NCI-H774 (cell line): ENCODE data around the gene ZPBP2.
"Not testable (repeated sequence)": the region's sequence is repeated elsewhere in the genome, so short reads cannot be mapped to it uniquely, and the experiment has no call there.

Experiments
- DNase-seq: peaks from one replicate; lab custom pipeline; 2025; lab: John Stamatoyannopoulos, UW

ZPBP2 gene

DNA sequence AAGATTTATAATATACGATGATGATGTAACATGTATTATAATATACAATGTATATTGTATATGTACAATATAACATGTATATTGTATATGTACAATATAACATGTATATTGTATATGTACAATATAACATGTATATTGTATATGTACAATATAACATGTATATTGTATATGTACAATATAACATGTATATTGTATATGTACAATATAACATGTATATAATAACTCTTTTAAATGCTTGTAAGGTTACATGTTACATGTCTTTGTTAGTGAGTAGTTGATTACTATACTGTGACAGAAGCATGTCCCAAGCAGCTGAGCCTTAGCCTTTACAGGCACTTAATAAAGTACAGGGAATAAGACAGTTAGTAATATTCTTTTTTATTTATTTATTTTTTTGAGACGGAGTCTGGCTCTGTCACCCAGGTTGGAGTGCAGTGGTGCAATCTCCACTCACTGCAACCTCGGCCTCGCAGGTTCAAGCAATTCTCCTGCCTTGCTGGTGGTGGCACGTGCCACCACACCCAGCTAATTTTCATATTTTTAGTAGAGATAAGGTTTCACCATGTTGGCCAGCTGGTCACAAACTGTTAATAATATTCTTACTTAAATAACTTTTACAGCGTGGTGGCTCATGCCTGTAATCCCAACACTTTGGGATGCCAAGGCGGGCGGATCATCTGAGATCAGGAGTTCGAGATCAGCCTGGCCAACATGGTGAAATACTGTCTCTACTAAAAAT, 11.9 kb upstream of the ZPBP2 start:
- DNase-seq = not testable (repeated sequence)

DNA sequence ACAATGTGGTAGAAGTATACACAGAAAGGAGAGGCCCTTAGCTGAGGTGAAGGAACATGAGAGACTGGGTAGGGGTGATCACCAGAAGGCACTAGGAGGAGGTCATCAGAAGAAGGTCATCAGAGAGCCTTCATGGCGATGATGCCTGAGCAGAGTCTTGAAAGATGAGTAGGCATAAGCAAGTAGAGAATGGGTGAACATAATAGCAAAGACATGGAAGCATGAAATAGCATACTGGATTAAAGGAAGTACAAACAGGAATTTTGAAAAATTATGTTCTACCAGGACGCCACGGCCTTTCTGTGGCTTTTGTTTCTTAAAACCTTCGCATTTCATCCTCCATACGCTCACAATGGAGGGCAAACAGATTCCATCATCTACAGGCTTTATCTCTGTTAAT, 6.8 kb upstream of the ZPBP2 start:
- no peak for DNase-seq

DNA sequence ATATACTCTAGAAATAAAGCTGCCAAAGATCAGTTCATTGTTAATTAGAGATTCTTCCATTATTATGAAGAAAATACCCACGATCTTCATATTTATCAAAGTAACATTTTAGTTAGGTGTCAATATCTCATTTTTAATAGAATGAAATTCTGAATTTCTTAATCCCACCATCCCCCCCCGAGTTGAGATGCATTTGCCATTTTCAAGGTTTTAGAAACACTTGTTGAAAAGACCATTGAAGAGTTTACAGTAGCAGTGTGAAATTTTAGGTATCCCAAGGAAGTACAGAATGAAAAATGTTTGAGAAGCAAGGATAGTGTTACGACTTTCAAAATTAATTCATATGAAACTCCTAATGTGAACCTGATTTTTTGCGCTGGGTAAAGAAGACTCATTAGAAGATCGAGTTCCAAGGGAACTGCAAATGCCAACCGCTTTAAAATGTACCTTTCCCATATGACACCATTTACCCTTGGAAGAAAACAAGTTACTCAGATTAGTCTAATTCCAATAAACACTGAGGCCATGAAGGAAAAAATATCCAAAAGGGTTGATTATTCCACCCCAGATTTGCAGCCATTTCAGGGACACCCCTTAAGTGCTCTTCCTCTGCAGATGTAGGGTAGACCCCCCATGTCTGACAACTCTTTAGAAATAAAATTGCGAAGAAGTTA, 4.6 kb upstream of the ZPBP2 start:
- no peak for DNase-seq

DNA sequence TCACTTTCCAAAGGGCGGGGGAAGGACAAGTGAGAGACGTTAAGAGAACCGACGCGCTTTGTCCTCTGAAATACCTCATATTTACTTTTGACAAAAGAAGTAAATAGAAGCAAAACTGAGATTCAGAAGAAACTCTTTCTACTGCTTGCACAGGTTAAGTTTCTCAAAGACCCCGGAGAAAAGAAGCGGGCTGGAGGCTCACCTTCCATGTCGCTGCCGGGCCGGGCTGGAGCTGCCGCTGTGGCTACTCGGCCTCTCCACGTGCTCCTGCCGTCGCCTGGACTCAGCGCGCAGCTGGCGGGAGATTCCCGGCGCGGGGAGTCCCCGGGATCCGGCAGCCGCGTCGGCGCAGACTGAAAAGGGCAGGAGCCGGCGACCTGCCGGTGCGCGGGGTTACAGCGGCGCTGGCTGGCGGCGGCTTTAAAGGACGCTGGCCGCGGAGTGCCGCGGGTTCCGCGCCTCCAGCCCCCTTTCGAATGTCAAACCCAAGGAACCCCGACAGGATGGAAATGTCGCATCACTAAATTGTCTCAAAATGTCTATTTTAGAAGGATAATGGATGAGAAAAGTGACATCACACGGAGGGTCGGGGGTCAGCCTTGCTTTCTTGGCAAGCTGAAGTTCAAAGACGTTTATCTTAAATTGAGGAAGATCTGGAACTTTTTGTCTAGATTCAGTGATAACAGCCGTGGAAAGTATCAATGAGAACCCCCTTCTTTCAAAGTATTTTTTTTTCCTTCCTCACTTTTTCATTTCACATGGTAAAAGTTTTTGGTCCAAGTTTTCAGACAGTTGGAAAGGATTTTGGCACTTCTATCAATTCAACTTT, 3.9 kb upstream of the ZPBP2 start, which contains the start of gene IKZF3:
Gene IKZF3, minus strand, starts transcription at position 395 of the 829 bp plus-strand sequence. Its CDS starts 186 bp downstream, at position 209.
- peak; percentile 72 for DNase-seq

DNA sequence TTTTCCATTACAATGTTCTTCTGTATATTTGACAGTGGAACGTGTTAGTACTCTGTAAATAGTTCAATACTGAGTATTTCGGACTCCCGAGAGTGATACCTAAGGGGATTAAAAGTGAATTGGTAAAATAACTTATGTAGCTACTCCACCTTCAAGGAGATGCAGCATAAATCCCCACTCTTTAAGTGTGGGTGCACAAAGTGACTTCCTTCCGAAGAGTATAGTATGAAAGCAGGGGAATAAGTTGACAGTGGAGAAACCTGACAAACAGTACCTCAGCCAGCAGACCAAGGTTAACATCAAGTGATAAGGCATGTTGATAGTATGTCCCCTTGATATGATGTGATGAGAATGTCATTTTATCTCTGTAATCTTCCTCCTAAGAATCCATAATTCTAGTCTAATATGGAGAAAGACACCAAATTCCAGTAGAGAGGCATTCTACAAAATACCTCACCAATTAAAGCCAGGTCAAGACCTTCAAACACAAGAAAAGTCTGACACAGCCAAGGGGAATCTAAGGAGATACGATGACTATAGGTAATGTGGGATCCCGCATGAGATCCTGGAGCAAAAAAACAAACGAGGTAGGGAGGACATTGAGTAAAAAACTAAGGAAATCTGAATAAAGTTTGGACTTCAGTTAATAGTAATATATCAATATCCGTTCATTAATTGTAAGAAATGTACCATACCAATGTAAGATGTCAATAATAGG, 1.8 kb upstream of the ZPBP2 start:
- no peak for DNase-seq

DNA sequence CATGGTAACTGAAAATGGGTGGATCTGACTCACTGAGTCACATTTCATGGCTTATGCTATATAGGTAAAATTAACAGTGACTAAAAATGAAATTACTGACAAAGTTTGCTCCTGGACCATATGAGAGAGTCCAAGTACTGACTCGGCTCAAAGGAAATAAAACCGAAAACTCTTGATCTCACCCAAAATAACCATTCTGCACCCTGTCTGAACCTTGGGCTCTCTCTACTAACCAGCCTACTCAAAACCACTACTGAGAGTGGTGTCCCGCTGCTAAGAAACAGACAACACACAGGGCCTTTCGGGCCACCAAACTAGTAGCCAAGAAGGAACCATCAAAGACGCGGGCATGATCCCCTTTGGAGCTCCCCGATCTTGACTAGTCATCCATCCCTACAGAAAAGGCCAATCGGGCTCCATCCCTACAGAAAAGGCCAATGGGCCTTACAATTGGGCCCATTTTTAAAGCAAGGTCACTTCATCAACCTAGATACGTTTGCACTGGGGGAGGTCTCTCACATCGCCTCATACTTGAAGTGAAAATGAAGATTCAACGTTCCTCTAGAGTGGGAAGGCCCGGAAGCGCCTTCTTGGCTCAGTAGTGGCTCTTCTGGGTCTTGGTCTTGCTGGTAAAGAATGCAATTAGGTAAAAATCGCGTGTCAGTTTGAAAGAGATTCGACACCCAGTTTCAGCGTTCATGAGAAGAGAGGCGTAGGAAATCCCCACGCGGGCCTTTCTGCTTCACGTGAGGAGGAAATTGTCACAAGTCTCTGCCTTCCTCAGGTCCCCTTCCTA, 720 bp upstream of the ZPBP2 start:
- no peak for DNase-seq

DNA sequence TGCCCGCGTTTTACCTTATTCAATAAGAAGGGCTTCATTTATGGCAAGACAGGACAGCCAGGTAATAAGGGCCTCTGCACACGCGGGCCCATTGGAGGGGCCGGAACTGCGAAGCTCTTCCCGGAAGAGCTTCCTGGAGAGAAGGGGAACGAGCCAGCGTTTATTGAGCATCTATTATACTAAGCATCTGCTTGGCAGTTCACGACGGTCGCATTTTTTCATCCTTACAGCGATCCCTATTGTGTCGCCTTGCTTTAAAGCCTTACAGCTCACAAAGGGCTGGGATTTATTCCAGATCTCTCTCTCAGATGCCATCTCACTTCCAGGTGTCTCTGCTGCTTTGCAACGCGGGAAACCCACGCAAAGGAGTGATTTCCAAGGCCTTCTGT, 546 bp downstream of the ZPBP2 start:
- DNase-seq = no peak

DNA sequence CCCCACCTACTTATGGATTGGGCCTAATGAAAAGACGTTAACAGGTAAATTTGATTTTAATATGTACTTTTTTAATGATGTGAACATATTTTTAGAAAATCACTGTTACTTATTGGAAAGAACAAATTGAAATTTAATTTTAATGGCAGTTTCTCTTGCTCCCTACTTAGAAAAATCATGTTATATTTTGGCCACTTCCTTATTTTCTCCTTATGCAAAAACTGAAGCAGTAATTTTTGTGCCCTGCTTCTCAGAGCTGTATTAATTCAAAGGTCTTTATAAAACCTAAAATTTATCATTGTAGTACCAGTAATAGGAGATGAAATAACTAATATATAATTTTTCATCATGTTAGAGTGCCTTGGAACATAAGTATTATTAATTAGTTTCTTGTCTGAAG, 2.8 kb downstream of the ZPBP2 start:
- DNase-seq = no peak

DNA sequence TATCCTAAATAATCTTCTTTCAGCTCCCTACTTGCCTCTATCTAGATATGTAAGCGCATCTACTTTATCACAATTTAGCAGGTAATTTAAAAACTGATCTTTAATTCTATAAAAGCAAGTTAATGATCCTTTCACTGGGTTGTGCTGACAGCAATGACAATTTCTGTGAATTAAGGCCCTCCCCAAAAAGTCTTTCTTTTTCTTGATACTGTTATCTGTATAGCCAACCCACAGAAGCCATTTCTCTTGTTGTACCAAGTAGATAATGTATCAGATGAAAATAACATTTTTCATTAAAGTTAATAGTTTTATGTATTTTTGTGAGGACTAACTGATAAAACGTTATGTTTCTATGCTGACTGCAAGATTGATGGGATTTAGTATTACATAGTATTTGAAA, 3.8 kb downstream of the ZPBP2 start:
- DNase-seq = no peak

DNA sequence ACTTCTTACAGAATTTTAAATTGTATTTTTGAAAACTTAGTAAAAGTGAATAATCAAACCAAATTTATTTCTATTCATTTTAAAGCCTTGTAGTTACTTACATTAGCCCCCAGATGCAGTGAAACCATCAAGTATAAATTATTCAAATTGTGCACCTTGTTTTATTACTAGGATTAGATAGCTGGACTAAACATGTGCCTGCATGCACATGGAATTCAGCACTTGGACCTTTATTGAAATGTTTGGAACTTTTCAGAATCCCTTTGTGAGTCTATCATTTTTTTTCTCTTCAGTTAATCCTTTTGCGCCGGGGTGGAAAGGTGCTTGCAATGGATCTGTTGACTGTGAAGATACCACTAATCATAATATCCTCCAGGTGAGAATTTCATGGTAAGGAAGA, 4.7 kb downstream of the ZPBP2 start:
- DNase-seq = no peak

DNA sequence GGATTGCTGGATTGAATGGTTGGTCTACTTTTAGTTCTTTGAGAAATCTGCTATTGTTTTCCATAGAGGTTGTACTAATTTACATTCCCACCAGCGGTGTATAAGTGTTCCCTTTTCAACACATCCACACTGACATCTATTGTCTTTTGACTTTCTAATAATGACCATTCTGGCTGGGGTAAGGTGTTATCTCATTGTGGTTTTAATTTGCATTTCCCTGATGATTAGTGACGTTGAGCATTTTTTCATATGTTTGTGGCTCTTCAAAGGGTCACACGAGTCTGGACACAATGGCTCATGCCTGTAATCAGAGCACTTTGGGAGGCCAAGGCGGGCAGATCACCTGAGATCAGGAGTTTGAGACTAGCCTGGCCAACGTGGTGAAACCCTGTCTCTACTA, 18.1 kb downstream of the ZPBP2 start:
- not testable (repeated sequence) for DNase-seq

DNA sequence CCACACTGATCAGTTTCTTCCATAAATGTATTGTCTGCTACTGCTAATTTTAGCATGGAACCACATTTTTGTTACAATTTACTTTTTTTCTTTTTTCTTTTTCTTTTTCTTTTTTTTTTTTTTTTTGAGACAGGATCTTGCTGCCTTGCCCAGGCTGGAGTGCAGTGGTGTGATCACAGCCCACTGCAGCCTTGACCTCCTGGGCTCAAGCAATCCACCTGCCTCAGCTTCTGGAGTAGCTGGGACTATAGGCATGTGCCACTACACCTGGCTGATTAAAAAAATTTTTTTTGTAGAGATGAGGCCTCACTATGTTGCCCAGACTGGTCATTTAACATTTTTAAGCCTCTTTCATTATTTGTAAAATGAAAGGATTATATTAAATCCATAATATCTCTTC, 19.1 kb downstream of the ZPBP2 start:
- no peak for DNase-seq

DNA sequence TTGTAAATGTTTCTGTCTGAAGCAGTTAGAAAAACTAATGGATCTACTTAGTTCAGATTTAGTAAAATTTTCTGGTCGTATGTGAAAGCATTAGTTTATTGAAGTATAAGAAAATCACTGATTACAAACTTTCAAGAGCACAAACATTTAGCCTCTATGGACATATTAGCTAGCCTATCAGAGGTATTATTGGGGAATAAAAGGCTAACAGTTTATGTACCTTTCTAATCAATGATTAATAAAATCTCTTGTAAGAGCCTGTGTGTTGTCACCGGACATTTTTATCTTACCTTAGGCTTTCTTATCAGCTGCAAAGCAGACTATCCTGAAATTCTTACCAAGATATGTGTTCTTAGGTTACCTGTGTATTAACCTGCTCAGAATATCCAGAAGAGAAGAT, 21.2 kb downstream of the ZPBP2 start:
- DNase-seq = no peak

DNA sequence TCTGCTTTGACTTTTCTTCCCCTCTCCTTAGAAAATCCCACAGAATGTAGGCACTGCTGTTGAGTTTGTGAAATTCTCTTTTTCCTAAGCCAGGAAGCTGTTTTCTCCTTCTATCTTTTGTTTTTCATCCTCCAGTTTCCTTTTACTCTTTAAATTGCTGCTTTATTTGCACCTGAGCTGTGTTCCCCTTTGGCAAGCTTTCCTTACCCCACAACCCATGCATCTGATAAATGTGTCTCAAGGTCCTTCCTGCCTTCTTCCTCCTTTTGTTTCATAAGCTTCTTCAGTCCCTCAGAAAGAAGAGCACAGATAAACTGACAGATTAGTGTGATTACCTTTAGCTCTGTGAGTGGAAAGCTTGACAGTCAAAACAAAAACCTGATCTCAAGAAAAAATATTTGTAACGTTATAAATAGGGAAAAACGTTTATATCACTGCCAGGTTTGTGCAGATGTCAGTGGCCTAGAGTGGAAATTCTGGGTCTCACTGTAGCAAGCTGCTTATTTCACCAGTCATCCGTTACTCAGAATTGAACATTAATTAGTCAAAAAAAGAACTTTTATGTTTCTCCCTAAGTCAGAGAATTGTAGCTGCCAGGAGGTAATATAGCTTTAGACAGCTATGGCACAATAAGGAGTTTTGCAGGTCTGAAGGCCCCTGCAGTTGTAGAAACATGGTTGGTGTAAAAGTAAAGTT, 26.8 kb downstream of the ZPBP2 start:
- DNase-seq = no peak

DNA sequence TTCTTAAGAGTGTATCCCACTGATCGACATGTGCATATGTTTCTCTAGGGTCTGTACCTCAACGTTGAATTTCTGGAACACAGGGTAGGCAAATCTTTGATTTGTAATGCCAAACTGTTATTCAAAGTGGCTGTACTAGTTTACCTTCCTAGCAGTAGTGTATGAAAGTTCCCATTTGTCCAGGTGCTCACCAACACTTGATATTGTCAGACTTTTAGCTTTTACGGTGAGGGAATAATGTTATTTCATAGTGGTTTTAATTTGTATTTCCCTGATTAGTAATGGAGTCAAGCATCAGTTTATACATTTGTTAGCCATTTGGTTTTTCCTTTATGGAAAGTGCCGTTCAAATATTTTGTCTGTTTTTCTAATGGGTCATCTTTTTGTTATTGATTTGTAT, 30.1 kb downstream of the ZPBP2 start:
- DNase-seq = no peak

DNA sequence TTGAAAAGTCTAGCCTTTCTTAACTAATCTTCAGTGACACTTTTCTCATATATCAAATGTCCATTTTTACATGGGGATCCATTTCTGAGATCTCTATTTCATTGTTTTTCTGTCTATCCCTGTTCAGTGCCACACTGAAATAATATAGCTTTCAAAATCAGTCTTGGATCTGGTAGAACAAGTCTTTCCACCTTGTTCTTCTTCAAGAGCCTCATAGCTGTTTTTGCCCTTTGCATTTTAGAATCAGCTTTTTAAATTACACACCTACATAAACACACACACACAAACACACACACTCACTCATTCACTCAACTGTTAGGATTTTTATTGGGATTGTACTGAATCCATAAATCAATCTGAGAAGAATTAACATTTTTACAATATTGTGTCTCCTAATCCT, 31.2 kb downstream of the ZPBP2 start:
- DNase-seq = no peak

DNA sequence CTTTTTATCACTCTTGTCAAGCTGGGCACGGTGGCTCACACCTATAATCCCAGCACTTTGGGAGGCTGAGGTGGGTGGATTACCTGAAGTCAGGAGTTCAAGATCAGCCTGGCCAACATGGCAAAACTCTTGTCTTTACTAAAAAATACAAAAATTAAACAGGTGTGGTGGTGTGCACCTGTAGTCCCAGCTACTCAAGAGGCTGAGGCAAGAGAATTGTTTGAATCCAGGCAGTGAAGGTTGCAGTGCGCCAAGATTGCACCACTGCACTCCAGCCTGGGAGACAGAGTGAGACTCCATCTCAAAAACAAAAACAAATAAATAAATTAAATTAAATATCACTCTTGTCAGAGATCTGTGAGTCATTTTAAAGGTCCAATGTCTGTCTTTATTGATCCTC, 34.0 kb downstream of the ZPBP2 start:
- DNase-seq = not testable (repeated sequence)

DNA sequence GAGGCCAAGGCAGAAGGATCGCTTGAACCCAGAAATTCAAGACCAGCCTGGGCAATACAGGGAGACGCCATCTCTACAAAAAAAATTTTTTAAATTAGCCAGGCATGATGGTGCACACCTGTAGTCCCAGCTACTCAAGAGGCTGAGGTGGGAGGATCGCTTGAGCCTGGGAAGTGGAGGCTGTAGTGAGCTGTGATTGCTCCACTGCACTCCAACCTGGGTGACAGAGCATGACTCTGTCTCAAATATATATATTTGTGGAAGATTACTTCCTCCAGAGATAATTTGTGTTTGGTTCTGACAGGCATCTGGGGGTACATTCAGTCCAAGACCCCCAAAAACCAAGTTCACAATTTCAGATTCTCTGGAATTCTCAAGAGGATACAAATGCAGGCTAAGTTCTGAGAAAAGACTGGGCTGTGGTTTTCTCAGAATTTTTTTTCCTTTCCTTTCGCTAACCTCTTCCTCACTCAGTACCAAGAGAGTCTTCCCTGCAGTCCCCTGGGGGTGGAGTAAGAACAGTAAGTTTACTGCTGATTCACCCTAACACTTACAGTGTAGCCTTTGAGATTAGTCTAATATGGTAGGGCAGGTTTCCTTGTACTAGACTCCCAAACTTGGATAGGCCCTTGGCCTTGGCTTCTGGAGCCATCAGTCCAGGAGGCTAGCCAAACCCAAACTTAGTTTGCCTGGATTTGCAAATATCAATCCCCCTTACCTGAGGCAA, 35.3 kb downstream of the ZPBP2 start:
- no peak for DNase-seq

DNA sequence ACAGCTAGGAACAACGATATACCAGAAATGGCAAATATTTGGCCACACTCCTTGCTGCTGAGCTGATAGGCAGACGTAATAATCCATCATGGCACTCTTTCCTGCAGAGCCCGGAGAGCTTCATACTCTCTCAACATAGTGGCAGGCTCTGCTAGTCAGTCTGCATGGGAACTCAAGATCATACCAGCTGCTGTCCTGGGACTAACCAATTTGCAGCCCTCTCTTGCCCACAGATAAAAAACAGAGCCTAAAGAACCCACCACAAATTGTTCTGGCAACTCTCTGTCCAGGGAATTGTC, 36.9 kb downstream of the ZPBP2 start:
- no peak for DNase-seq

DNA sequence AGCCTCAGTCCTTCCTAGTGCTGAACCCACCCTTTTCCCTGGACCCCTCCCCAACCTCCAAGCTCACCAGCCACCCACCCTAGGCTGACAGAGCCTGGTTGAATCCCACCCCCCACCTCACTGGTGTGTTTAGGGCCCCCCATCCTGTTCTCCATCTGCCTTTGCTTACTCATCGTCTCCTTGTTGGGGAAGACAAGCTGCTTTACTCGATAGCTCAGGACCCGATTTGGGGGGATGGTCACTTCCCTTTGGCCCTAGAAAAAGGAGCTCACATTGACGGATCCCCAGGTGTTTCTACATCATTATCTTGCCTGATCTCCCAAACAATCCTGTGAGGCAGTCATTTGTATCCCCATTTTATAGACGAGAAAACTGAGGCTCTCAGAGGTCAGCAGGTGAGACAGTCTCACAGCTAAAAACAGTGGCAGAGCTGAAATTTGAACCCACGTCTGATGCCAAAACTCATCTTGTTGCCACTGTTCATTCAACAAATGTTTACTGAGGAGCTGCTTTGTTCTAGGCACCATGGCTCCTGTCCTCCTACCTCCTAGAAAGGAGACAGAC, 40.9 kb downstream of the ZPBP2 start:
- DNase-seq = no peak
